ENCODE data around the gene RBM33.

GRCh38 chr7:155594961-155595366, 49.5 kb upstream of the RBM33 start:
- TF ChIP-seq EZH2 (IDR thresholded peaks at IDR 0.05) = no peak
- TF ChIP-seq FOXP2 (optimal IDR thresholded peaks at IDR 0.05; ENCODE audit: control extremely low read depth, extremely low read length, insufficient read depth) = no peak
- TF ChIP-seq POLR2AphosphoS5 (IDR thresholded peaks at IDR 0.05; ENCODE audit: borderline replicate concordance, low read depth, low read length) = no peak
